Fibroblast of lung (primary cell): ENCODE measurements around the gene KIF2A.

Source experiments
- CTCF ChIP-seq, 2 donors: IDR thresholded peaks in 1 of 2; conservative IDR thresholded peaks in 1 of 2; 1 replicate in 1 of 2; 2 replicates in 1 of 2; pipeline ENCODE4 v1.5.1; 2011 to 2012; ENCODE audit warnings: low read length in 2 of 2, control low read depth in 1 of 2, inconsistent platforms in 1 of 2, low read depth in 1 of 2, mild to moderate bottlenecking in 1 of 2
- EZH2 ChIP-seq: IDR thresholded peaks from 2 replicates; pipeline ENCODE4 v1.5.1; 2012; ENCODE audit warnings: low read length, control low read depth, mild to moderate bottlenecking; ENCODE audit errors: missing control alignments

GRCh38 chr5:62424763-62425162 is 118.8 kb downstream of the KIF2A start:
- TF ChIP-seq EZH2: no peak
- no peak for TF ChIP-seq CTCF (conservative IDR thresholded peaks at IDR 0.05 in 1 of 2, IDR thresholded peaks at IDR 0.05 in 1 of 2; ENCODE audit: low read depth in 1 of 2, low read length in 2 of 2)
